A549 treated with Mapracorat at 1 μM for 4 hours (cell line): ENCODE results near the gene SIRT3. TPM values are rescaled to one million over a fixed set of nuclear protein-coding genes. Genes with fewer than 3 reads are reported as not detected.

ENCODE experiments used
- total RNA-seq: library from RNA; stranded (reverse); fragments of 200-300 nt; extraction: Qiagen RNA extraction; gene quantifications from 5 replicates; pipeline ENCODE4 v1.2.3, GENCODE V29; 2022

The SIRT3 gene
- 18.1 to 24.4 TPM (median 19.8 TPM) in 5 replicates for total RNA-seq

DNA sequence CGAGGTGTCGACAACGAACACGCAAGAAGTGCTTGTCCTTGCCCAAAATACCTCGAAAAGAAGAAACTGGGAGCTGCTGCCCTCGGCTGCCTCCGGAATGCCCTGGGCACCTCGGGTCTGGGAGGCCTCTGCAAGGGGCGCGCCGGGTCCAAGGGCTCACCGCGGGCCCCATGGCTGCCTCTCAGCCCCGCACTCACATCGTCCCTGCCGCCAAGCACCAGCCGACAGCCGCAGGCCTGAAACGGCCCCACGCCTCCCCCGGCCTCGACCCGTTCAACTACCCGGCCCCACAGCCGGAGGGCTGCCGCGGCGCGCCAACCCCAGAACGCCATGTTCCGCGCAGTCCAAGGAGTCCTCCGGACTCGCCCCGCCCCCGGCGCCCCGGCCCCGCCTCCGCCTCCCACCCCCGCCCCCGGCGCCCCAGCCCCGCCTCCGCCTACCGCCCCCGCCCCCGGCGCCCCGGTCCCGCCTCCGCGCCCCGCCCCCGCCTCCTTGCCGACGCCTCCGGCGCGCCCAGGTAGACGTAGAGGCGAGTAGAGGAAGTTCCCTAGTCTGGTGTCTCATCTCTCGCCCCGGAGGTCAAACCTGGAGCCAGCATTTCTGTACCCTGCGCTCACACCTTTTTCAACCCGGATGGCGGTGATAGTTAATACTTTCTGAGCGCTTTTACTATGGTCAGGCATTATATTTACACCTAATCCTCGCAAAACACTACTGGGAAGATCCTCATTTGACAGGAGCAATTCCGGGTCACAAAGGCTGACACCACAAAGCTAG lies at the start of gene SIRT3:
Gene SIRT3 (minus strand): TSS at position 346 of the 777 bp plus-strand sequence. CDS start 14 bp downstream, at position 332.

DNA sequence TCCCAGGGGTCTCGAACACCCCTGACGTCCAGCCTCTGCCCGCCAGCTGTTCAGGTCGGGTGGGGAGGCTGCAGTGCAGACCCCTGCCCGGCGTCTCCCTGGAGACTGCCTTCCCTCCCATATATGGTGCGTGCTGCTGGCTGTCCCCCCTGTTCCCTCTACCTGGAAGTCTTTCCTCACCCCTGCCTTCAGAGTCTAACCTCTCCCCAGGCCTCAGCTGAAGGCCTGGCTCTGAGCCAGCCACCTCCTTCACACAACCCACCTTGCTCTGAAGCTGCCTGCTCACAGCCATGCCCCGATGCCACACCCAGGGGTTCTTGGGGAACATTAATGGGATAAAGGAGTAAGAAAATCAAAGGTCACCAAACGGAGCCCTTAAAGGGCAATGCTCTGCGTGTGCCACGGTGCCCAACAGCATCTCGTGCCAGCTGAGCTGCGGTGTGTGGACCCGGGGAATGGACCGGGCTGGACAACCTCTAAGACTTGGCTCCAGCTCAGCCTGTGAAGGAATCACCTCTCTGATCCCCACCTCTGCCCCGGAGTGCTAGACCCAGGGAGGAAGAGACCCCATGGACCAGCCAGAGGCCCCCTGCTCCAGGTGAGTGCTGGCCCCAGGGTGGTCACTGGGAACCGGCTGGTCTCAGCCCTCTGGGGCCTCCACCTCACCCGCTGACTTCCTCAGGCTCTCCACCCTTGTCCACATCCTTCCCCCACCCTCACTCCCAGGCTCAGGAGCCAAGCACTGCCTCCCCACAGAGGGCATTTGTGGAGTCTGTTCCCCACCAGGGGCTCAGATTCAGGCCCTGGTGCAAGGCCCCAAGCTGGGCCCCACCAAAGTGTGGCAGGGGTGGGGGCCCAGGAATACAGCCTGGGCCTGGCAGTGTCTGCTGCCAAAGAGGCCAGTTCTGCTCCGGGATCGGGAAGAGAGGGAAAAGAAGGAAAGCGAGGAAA lies 42.1 kb upstream of the SIRT3 start, which contains the start of gene NLRP6:
Gene NLRP6 (plus strand): TSS at position 407 of the 951 bp plus-strand sequence. CDS start 163 bp downstream, at position 570.

DNA sequence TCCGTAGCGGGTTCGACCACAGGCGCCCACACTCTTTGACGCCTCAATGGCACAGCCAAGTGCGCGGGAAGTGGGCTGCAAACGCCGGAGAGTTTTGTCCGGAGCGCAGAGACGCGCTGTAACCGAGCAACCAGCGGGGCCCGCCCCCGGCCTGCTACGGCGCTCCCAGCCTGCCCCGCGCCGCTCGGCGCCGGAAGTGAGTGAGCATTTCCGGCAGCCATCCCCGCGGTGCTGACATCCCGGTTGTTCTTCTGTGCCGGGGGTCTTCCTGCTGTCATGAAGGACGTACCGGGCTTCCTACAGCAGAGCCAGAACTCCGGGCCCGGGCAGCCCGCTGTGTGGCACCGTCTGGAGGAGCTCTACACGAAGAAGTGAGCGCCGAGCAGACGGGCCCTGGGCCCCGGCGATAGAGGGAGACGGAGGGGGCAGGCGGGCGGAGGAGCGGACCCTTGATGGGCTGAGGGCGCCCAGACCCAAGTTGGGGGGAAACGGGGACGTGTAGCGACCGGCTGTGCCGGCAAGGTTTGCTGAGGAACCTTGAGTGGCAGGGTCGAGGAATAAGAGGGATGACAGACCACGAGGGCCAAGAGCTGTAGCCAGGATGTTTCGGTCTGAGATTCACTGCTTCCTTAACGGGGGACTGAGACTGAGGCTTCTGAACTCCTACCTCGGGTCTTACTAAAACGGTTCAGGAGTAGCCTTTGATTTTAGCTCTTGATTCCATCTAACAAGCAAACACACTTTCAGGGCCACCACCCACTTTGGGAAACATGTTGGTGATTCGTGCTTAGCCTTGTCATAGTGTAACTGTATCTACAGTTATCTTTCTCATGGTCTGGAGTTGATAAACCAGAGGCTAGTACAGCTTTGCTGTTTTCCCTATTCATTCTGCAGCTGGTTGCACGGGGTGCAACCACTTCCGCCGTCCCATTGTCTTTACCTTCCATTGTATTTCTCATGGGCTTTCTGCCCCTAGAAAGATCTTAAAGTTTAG lies 929 bp upstream of the SIRT3 start, which contains the start of gene PSMD13:
Gene PSMD13 (plus strand): TSS at position 203 of the 994 bp plus-strand sequence. CDS start 74 bp downstream, at position 277.

DNA sequence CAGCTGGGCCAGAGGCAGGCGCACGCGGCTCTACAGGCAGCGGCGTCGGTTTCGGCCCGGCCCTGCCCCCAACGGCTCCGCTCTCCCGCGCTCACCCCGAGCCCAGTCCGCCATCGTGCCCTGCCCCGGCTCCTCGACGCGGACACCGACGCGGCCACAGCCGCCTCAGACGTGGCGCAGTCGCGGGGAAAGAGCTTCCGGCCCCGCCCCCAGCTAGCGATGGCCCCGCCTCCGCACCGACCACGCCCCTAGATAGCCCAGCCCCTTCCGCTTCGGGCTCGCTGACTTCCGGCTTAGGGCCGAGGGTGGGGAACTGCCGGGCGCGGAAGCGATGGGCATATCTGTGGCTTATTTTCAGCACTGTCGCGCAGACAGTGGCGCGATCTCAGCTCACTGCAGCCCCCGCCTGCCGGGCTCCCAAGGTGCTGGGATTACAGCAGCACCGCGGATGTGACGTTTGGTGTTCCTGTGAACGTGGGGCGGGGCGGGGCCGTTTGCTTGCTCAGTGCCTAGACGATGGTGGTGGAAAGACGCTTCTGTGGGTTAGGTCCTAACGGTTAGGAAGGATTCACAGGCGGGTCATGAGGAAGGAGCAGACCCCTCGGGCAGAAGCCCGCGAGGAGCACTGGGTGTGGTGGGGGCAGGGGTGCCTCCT lies 28.8 kb downstream of the SIRT3 start, which contains the start of the genes BET1L and RIC8A:
Gene BET1L (minus strand): TSS at position 192 of the 655 bp plus-strand sequence. CDS start 78 bp downstream, at position 114.
Gene RIC8A (plus strand): TSS at position 501 of the 655 bp plus-strand sequence. CDS start 1,147 bp downstream, outside the sequence.

DNA sequence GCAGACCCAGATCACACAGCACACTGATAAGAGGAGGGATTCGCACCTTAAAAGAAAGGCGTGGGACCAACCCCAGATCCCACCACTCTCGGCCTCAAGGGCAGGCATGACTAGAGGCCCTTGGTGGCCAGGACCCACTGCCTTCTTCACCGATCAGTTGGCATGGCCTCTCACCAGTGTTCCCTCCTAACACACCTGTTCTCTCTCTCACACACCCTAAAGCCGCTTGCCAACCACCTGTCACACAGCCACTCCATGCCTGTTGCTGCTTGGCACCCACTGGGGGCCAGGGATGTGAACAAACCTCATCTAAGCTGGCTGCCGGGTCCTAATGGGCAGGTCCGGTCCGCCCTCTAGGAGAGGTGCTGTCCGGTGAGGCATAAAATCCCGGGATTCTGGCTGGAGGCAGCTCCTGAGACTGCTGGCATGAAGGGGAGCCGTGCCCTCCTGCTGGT lies 43.4 kb downstream of the SIRT3 start, which contains the start of gene SCGB1C1:
Gene SCGB1C1 (plus strand): TSS at position 405 of the 455 bp plus-strand sequence. CDS start 22 bp downstream, at position 427.

Other genes starting within 250 kb of the SIRT3 start
- gene SCGB1C1, start 43.3 kb downstream of the SIRT3 start, total RNA-seq = not detected in 5 replicates
- gene BET1L, start 28.9 kb downstream of the SIRT3 start, total RNA-seq = 37.3 to 46.4 TPM (median 44.1 TPM) in 5 replicates
- gene RIC8A, start 28.6 kb downstream of the SIRT3 start, total RNA-seq = 117 to 140 TPM (median 122 TPM) in 5 replicates
- gene PSMD13, start 634 bp upstream of the SIRT3 start, total RNA-seq = 166 to 190 TPM (median 177 TPM) in 5 replicates
- gene NLRP6, start 42.1 kb upstream of the SIRT3 start, total RNA-seq = not detected in 5 replicates
- gene PGGHG, start 52.8 kb upstream of the SIRT3 start, total RNA-seq = 6.8 to 14.5 TPM (median 11.5 TPM) in 5 replicates
- not detected in 5 replicates for gene IFITM5, start 63.2 kb upstream of the SIRT3 start, total RNA-seq
- gene IFITM2, start 71.5 kb upstream of the SIRT3 start, total RNA-seq = 57.0 to 66.9 TPM (median 63.2 TPM) in 5 replicates
- gene IFITM1, start 77.7 kb upstream of the SIRT3 start, total RNA-seq = 0.36 to 0.80 TPM (median 0.52 TPM) in 5 replicates
- 23.0 to 37.6 TPM (median 29.5 TPM) in 5 replicates for gene IFITM3, start 84.5 kb upstream of the SIRT3 start, total RNA-seq
- 11.8 to 23.3 TPM (median 18.8 TPM) in 5 replicates for gene B4GALNT4, start 133.2 kb upstream of the SIRT3 start, total RNA-seq
- 24.1 to 42.6 TPM (median 38.1 TPM) in 5 replicates for gene PKP3, start 157.9 kb upstream of the SIRT3 start, total RNA-seq
- 62.5 to 93.9 TPM (median 85.8 TPM) in 5 replicates for gene SIGIRR, start 178.7 kb upstream of the SIRT3 start, total RNA-seq
- gene ANO9, start 205.7 kb upstream of the SIRT3 start, total RNA-seq = 0.64 to 1.3 TPM (median 0.88 TPM) in 5 replicates
- 33.8 to 48.0 TPM (median 43.2 TPM) in 5 replicates for gene PTDSS2, start 213.9 kb upstream of the SIRT3 start, total RNA-seq